Epithelial cell of proximal tubule (primary cell): Measurements from ENCODE around the gene NEK10. TPM values are rescaled to one million over a fixed set of nuclear protein-coding genes. Genes with fewer than 3 reads are reported as not detected.

Experiments used
- DNase-seq: peaks from one replicate; pipeline ENCODE4 v3.0.0-alpha.2; 2011; ENCODE audit warnings: low read depth
- H3K4me3 ChIP-seq: 2 replicates; pipeline ENCODE4 v1.5.1; 2011; ENCODE audit warnings: low read depth, mild to moderate bottlenecking, low read length
- total RNA-seq: library from RNA; depleted of rRNA; stranded (reverse); fragments of >200 nt; gene quantifications from 2 replicates; pipeline ENCODE4 v1.2.3, GENCODE V29; 2015
- TF ChIP-seq, protein P1 (sequence below): conservative IDR thresholded peaks from 2 replicates; pipeline ENCODE4 v1.5.1; 2012; ENCODE audit warnings: low read depth, mild to moderate bottlenecking, low read length

NEK10 gene
- total RNA-seq, 1 donor from 2014 or later: 0.06 TPM

DNA sequence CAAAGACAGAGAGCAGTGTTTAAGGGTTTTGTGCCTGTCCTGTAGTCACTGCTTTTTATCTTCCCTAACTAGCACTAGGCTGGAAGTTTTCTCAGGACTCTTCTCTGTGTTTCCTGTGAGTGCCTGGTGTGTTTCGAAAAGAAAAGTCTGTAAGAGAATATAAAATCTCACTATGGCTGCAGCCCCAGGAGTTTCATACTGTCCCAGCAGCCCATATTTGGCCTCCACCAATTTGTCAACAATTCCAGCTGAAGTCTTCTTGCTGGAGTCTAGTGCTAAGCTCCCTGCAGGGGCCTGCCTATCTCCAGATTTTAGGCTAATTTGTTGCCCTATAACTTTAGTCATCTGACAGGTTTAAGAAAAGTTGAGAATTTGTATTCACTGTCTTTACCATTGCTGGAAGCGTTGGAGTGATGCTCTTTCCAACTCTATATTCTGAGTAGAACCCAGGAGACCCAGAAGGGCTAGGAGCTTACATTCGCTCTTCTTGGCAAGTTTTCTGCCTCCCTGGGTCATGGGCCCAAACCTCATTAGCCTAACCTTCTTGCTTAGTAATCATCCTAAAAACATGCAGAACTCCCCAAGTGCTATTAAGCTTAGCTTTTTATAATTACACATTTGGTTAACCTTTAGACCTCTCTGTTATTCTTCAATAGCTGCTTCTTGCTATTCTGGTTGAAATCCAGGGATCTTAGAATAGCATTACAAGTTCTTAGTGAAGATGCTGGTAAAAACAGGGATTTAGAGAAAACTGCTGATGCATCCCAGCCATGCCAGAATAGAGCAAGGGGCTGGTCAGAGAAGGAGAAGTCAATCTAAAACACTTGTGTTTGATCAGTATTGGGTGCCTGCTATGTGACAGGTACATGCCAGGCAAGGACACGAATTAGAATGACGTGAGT, 283.1 kb downstream of the NEK10 start:
- no peak overlapping the region for H3K4me3 ChIP-seq
- DNase-seq: no peak
- TF ChIP-seq, protein P1, sequence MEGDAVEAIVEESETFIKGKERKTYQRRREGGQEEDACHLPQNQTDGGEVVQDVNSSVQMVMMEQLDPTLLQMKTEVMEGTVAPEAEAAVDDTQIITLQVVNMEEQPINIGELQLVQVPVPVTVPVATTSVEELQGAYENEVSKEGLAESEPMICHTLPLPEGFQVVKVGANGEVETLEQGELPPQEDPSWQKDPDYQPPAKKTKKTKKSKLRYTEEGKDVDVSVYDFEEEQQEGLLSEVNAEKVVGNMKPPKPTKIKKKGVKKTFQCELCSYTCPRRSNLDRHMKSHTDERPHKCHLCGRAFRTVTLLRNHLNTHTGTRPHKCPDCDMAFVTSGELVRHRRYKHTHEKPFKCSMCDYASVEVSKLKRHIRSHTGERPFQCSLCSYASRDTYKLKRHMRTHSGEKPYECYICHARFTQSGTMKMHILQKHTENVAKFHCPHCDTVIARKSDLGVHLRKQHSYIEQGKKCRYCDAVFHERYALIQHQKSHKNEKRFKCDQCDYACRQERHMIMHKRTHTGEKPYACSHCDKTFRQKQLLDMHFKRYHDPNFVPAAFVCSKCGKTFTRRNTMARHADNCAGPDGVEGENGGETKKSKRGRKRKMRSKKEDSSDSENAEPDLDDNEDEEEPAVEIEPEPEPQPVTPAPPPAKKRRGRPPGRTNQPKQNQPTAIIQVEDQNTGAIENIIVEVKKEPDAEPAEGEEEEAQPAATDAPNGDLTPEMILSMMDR: no peak

DNA sequence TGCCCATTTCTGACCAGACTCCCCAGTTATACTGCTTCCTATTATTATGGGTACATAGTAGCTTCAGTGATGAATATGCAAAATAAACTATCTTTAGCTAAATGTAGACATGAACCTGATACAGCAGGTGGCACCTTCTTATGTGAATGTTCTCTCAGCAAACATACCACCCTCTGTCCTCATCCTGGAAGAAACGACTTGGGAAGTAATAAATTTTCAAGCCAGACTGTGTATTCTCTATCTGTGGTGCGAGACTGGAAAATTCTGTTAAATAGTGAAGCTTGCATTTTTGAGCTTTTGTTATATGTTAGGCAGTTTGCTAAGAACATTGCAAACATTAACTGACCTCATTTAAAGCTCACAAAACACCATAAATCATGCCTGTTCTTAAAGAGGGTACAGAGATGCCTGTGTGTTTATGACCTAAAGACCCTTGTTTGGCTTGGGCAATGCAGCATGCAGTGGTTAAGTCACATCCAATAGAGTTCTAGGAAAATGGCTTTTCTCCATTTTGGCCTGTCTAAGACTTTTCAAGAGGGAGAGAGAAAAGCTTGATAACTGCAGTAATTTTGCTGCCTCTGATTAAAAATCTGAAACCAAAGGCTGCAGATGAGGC, 287.1 kb downstream of the NEK10 start:
- no peak for DNase-seq
- TF ChIP-seq, protein P1: no peak
- H3K4me3 ChIP-seq: no peak overlapping the region

DNA sequence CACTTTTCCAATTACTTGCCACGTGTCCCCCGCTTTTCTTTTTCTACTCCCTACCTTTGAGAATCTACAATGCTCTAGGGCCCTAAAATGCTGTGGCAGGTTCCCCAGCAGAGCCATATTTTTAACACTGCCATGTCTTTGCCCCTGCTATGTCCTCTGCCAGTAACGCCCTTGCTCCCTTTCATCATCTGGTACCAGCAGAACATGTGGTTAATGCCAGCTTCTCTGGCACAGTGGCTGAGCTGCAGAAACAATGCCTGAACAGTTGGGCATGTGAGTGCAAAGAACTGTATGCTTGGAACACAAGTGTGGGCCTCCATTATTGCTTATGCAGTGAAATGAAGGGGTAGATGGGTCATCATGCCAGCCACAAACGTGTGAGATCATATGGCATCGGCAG, 287.6 kb downstream of the NEK10 start:
- no peak overlapping the region for H3K4me3 ChIP-seq
- no peak for DNase-seq
- TF ChIP-seq, protein P1: no peak

DNA sequence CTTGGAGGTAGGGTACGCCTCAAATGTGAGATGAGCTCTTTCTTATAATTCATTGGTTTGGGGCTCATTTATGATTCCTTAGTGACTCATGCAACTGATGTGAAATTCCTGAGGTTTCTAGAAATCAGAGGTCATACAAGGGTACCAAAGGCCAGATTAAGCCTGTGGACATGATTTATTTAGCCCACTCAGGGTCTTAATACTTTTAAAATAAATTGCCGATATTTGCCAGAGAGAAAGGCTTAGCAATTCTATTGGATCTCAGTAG, 289.0 kb downstream of the NEK10 start:
- TF ChIP-seq, protein P1: no peak
- DNase-seq: no peak
- H3K4me3 ChIP-seq: no peak overlapping the region

DNA sequence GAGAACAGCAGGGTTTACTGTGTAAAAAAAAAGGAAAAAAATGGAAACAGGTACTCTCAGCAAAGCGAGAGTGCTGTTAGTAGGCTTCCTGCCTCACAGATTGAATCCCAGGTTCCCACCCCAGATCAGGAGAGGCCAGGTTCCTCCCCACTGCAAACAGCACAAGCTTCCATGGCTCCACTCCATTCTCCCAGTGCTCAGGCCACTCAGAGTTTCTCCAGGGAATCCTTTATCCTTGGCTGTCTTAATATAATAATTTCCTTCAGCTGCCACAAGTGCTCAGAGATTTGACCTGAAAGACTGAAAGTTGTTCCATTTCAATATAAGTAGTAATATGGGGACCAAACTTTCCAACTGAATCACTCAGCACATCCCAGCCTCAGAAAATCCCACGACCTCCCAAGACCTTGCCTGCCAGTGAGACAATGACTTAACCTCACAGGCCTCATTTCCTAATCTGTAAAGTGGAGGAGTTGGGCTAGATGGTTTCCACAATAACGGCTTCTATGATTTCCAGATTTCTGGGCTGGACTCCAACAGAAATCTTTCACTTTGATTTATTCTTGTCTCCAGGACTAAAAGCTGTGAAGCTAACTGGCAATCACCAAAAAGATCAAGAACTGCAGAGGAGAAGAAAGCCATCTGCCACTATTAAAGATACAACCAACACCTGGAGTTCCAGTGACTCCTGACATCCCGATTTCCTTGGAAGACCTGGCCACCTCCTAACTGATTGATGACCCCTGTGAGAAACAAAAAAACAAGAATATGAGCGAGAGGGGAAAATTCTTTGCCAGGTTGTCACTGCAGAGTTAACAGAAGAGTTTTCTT, 289.5 kb downstream of the NEK10 start:
- TF ChIP-seq, protein P1: no peak
- H3K4me3 ChIP-seq: no peak overlapping the region
- DNase-seq: no peak

DNA sequence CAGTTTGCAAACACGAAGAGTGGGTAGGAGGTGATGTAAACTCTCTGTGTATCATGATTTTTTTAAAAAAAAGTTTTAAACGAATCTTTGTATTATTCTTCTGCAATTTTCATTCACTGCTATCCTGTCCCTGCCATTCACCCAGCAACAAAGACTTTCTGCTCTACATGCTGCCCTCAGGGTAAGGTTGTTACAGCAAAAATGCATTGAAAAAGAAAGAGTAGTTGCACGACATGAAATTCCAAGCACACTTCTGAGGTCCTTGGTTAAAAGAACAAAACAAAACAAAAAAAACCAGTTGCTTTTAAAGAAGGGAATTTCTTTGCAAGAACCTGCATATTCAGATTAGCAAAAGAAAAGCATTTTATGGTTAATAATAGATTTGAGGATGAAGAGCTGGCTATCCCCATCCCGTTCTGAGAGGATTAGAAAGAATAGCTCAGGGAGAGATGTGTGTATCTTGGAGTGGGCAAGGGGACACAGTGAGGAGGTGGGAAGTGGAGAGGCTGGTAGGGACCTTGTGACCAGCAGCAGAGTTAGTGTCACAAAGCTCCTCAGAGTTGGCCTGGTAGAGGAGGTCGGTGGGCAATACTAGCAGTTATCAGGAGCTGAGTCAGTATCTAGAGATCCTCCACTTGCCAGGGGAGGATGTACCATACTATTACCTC, 290.8 kb downstream of the NEK10 start:
- DNase-seq: no peak
- TF ChIP-seq, protein P1: no peak
- no peak overlapping the region for H3K4me3 ChIP-seq
